ENCODE results near the gene MRM2.

DNA sequence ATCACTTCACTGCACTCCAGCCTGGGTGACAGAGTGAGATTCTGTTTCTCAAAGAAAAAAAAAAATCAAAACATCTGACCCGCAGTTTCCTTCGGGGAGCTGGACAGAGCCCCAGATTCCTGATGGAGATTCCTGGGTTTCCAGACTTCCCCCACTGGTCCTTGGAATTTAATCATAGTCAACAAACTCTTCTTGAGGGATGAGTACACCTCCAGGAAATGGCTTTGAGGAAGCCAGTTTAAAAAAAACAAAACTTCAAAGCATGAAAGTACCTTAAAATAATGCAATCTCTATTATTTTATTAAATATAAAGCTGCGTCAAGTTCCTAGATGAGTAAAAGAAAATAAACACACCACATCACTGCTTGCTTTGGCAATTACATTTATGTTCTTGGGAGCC, 8.1 kb downstream of the MRM2 start:
- TF ChIP-seq, protein P1, sequence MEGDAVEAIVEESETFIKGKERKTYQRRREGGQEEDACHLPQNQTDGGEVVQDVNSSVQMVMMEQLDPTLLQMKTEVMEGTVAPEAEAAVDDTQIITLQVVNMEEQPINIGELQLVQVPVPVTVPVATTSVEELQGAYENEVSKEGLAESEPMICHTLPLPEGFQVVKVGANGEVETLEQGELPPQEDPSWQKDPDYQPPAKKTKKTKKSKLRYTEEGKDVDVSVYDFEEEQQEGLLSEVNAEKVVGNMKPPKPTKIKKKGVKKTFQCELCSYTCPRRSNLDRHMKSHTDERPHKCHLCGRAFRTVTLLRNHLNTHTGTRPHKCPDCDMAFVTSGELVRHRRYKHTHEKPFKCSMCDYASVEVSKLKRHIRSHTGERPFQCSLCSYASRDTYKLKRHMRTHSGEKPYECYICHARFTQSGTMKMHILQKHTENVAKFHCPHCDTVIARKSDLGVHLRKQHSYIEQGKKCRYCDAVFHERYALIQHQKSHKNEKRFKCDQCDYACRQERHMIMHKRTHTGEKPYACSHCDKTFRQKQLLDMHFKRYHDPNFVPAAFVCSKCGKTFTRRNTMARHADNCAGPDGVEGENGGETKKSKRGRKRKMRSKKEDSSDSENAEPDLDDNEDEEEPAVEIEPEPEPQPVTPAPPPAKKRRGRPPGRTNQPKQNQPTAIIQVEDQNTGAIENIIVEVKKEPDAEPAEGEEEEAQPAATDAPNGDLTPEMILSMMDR (IDR thresholded peaks at IDR 0.05), result no peak
- no peak for TF ChIP-seq POLR2A (IDR thresholded peaks at IDR 0.05)

Measured in Peyer's patch (tissue), 4 donors.